IMR-90 (cell line): ENCODE measurements around the gene ETFB. TPM values are rescaled to one million over a fixed set of nuclear protein-coding genes. Genes with fewer than 3 reads are reported as not detected.

ENCODE experiments used
- ATAC-seq: fragments of 200-7000 bp; cut with Tn5 transposase; 2 replicates; pipeline ENCODE4 v1.9.1; 2020; ENCODE audit warnings: low read depth, mild to moderate bottlenecking, moderate library complexity
- BruUV-seq: library from RNA; stranded (reverse); fragments of 400-500 nt; replicated peaks from 2 replicates; lab custom pipeline; 2021; lab: Mats Ljungman, UMichigan
- CTCF ChIA-PET: fragments of 300-600 bp; formaldehyde crosslinking; extraction: SDS; loops from one replicate; lab custom pipeline; 2021; ENCODE audit warnings: antibody characterized with exemption; lab: Yijun Ruan, JAX
- POLR2A ChIA-PET: fragments of 300-600 bp; sonication (Branson Sonifier 250); formaldehyde crosslinking; loops from one replicate; lab custom pipeline; 2022; ENCODE audit warnings: antibody characterized with exemption; ENCODE audit not compliant: unreplicated experiment; lab: Charles Lee
- DNase-seq: peaks from one replicate; pipeline ENCODE4 v3.0.0; 2013
- H2AFZ ChIP-seq: replicated peaks from 2 replicates; pipeline ENCODE3; 2013; ENCODE audit warnings: low read length, mild to moderate bottlenecking; ENCODE audit not compliant: poor library complexity
- H2AK5ac ChIP-seq: 2 replicates; pipeline ENCODE4 v1.6.1; 2013; ENCODE audit warnings: low read depth, low read length, inconsistent platforms
- H2AK9ac ChIP-seq: replicated peaks from 2 replicates; pipeline ENCODE3; 2013; ENCODE audit warnings: mild to moderate bottlenecking, low read depth, low read length, moderate library complexity; ENCODE audit not compliant: poor library complexity
- H2BK120ac ChIP-seq: 2 replicates; pipeline ENCODE4 v1.6.1; 2013; ENCODE audit warnings: low read depth, low read length, inconsistent platforms
- H2BK15ac ChIP-seq: 3 replicates; pipeline ENCODE4 v1.6.1; 2013; ENCODE audit warnings: low read depth, low read length, inconsistent platforms
- H2BK20ac ChIP-seq: 2 replicates; pipeline ENCODE4 v1.6.1; 2013; ENCODE audit warnings: low read depth, mild to moderate bottlenecking, inconsistent platforms, low read length, moderate library complexity
- H2BK5ac ChIP-seq: 2 replicates; pipeline ENCODE4 v1.6.1; 2013; ENCODE audit warnings: mild to moderate bottlenecking, low read depth, low read length, inconsistent platforms; ENCODE audit not compliant: poor library complexity, severe bottlenecking
- H3K14ac ChIP-seq: replicated peaks from 2 replicates; pipeline ENCODE4 v1.6.1; 2013; ENCODE audit warnings: low read depth, low read length, inconsistent platforms
- H3K18ac ChIP-seq: 2 replicates; pipeline ENCODE4 v1.6.1; 2013; ENCODE audit warnings: low read depth, low read length, control low read depth
- H3K23ac ChIP-seq: 2 replicates; pipeline ENCODE4 v1.6.1; 2013; ENCODE audit warnings: low read depth, low read length, inconsistent platforms
- H3K27ac ChIP-seq: 2 replicates; pipeline ENCODE4 v1.5.1; 2013; ENCODE audit warnings: mild to moderate bottlenecking, control low read depth, low read length; ENCODE audit not compliant: insufficient read depth
- H3K27me3 ChIP-seq: 2 replicates; pipeline ENCODE4 v1.6.1; 2013; ENCODE audit warnings: low read length; ENCODE audit not compliant: control insufficient read depth, insufficient read depth
- H3K36me3 ChIP-seq: 2 replicates; pipeline ENCODE4 v1.6.1; 2013; ENCODE audit warnings: low read length, mixed read lengths; ENCODE audit not compliant: control insufficient read depth, insufficient read depth
- H3K4ac ChIP-seq: 2 replicates; pipeline ENCODE4 v1.6.1; 2013; ENCODE audit warnings: low read depth, low read length, inconsistent platforms
- H3K4me1 ChIP-seq: 2 replicates; pipeline ENCODE4 v1.6.1; 2013; ENCODE audit warnings: low read length, mixed read lengths; ENCODE audit not compliant: control insufficient read depth, insufficient read depth
- H3K4me2 ChIP-seq: 2 replicates; pipeline ENCODE4 v1.6.1; 2013; ENCODE audit warnings: low read depth, mild to moderate bottlenecking, control low read depth, low read length, moderate library complexity
- H3K4me3 ChIP-seq: 2 replicates; pipeline ENCODE4 v1.5.1; 2013; ENCODE audit warnings: low read depth, mild to moderate bottlenecking, control low read depth, low read length, moderate library complexity; ENCODE audit not compliant: insufficient read depth
- H3K56ac ChIP-seq: 2 replicates; pipeline ENCODE4 v1.6.1; 2013; ENCODE audit warnings: low read length, inconsistent platforms; ENCODE audit not compliant: insufficient read depth; ENCODE audit errors: extremely low read depth
- H3K79me1 ChIP-seq, 2 experiments: 2 replicates each; pipeline ENCODE4 v1.6.1; 2013; ENCODE audit warnings: low read length in 2 of 2, inconsistent platforms in 1 of 2, low read depth in 1 of 2
- H3K9ac ChIP-seq: 2 replicates; pipeline ENCODE4 v1.6.1; 2013; ENCODE audit warnings: low read depth, low read length, control low read depth
- H3K9me1 ChIP-seq: 2 replicates; pipeline ENCODE4 v1.6.1; 2013; ENCODE audit warnings: low read length, inconsistent platforms; ENCODE audit not compliant: insufficient read depth
- H3K9me3 ChIP-seq: 2 replicates; pipeline ENCODE4 v1.6.1; 2013; ENCODE audit warnings: low read length; ENCODE audit not compliant: control insufficient read depth, insufficient read depth
- H4K20me1 ChIP-seq: 2 replicates; pipeline ENCODE4 v1.6.1; 2013; ENCODE audit warnings: low read length, inconsistent platforms; ENCODE audit not compliant: insufficient read depth
- H4K5ac ChIP-seq: 2 replicates; pipeline ENCODE4 v1.6.1; 2013; ENCODE audit warnings: mild to moderate bottlenecking, low read depth, low read length, control low read depth
- H4K8ac ChIP-seq, 2 experiments: 2 replicates each; pipeline ENCODE4 v1.6.1; 2013; ENCODE audit warnings: low read depth in 2 of 2, low read length in 2 of 2, control low read depth in 1 of 2, inconsistent platforms in 1 of 2
- H4K91ac ChIP-seq: 2 replicates; pipeline ENCODE4 v1.6.1; 2013; ENCODE audit warnings: low read depth, low read length, inconsistent platforms; ENCODE audit not compliant: insufficient read depth
- BHLHE40 ChIP-seq: fragments of 150-350 bp; IDR thresholded peaks from 2 replicates; pipeline ENCODE4 v1.6.1; 2016; ENCODE audit warnings: mild to moderate bottlenecking, low read depth, low read length
- CEBPB ChIP-seq: IDR thresholded peaks from 2 replicates; pipeline ENCODE4 v1.6.1; 2012; ENCODE audit warnings: low read depth, low read length, improper control_type of control experiment
- CHD1 ChIP-seq: IDR thresholded peaks from 2 replicates; pipeline ENCODE4 v1.6.1; 2012; ENCODE audit warnings: low read depth, low read length, improper control_type of control experiment
- CTCF ChIP-seq: conservative IDR thresholded peaks from 2 replicates; pipeline ENCODE4 v1.5.1; 2012; ENCODE audit warnings: mild to moderate bottlenecking, low read depth, low read length, improper control_type of control experiment
- ELK1 ChIP-seq: fragments of 150-350 bp; IDR thresholded peaks from 2 replicates; pipeline ENCODE4 v1.6.1; 2016; ENCODE audit warnings: low read depth, mild to moderate bottlenecking, low read length, moderate library complexity, borderline replicate concordance
- FOS ChIP-seq: fragments of 150-350 bp; IDR thresholded peaks from 2 replicates; pipeline ENCODE4 v1.6.1; 2016; ENCODE audit warnings: low read depth, low read length
- MAFK ChIP-seq: IDR thresholded peaks from 2 replicates; pipeline ENCODE4 v1.6.1; 2012; ENCODE audit warnings: low read depth, low read length, improper control_type of control experiment
- MAZ ChIP-seq: IDR thresholded peaks from 2 replicates; pipeline ENCODE4 v1.6.1; 2012; ENCODE audit warnings: low read depth, mild to moderate bottlenecking, low read length, improper control_type of control experiment, moderate library complexity, borderline replicate concordance
- MXI1 ChIP-seq: IDR thresholded peaks from 2 replicates; pipeline ENCODE4 v1.6.1; 2012; ENCODE audit warnings: low read depth, mild to moderate bottlenecking, low read length, moderate library complexity, borderline replicate concordance
- NFE2L2 ChIP-seq: fragments of 150-350 bp; IDR thresholded peaks from 2 replicates; pipeline ENCODE4 v1.6.1; 2016; ENCODE audit warnings: low read depth, mild to moderate bottlenecking, low read length
- POLR2A ChIP-seq: IDR thresholded peaks from 2 replicates; pipeline ENCODE4 v1.6.1; 2012; ENCODE audit warnings: mild to moderate bottlenecking, low read depth, low read length
- RAD21 ChIP-seq: IDR thresholded peaks from 2 replicates; pipeline ENCODE4 v1.6.1; 2012; ENCODE audit warnings: low read length, improper control_type of control experiment
- RCOR1 ChIP-seq: IDR thresholded peaks from 2 replicates; pipeline ENCODE4 v1.6.1; 2012; ENCODE audit warnings: mild to moderate bottlenecking, low read length, improper control_type of control experiment; ENCODE audit not compliant: insufficient replicate concordance
- RFX5 ChIP-seq: IDR thresholded peaks from 2 replicates; pipeline ENCODE4 v1.8.0; 2012; ENCODE audit warnings: low read depth, mild to moderate bottlenecking, low read length, moderate library complexity
- SMC3 ChIP-seq: fragments of 150-350 bp; IDR thresholded peaks from 2 replicates; pipeline ENCODE4 v1.6.1; 2016; ENCODE audit warnings: low read depth, mild to moderate bottlenecking, antibody characterized with exemption, low read length, moderate library complexity
- USF2 ChIP-seq: fragments of 150-350 bp; IDR thresholded peaks from 2 replicates; pipeline ENCODE4 v1.6.1; 2017; ENCODE audit warnings: mild to moderate bottlenecking, antibody characterized with exemption, low read length, low read depth
- WGBS, 2 experiments: methylation state at CpG; one replicate each; pipeline versions ENCODE4 v1.1.5 to v1.1.7; 2013; ENCODE audit warnings: missing lambda C conversion rate in 2 of 2; ENCODE audit not compliant: insufficient read length in 1 of 2; ENCODE audit errors: extremely low coverage in 2 of 2; 5-methylcytosine and 5-hydroxymethylcytosine counted together
- dilution Hi-C: fragments of 300-500 bp; cut with HindIII; formaldehyde crosslinking; loops from one replicate; pipeline ENCODE4 v1.14.3; 2018; ENCODE audit warnings: low sequenced_read_pairs; ENCODE audit not compliant: unreplicated experiment
- in situ Hi-C: fragments of 300-500 bp; cut with MboI; formaldehyde crosslinking; loops from 3 replicates; pipeline ENCODE4 v1.14.3; 2019; ENCODE audit warnings: low sequenced_read_pairs, inconsistent platforms, mixed read lengths
- intact Hi-C: fragments of 100-400 bp; cut with micrococcal nuclease; formaldehyde crosslinking; loops from 2 replicates; pipeline ENCODE4 v1.10.0; 2022
- polyA plus RNA-seq, 3 experiments: library from polyadenylated mRNA; depleted of rRNA; stranded (reverse); fragments of >200 nt; gene quantifications; 2 replicates each; pipeline ENCODE4 v1.2.3, GENCODE V29; 2012; ENCODE audit warnings: low replicate concordance in 1 of 3
- total RNA-seq: library from RNA; depleted of rRNA; stranded (reverse); fragments of >200 nt; gene quantifications from 2 replicates; pipeline ENCODE4 v1.2.3, GENCODE V29; 2012

ETFB gene
- total and polyA plus RNA-seq, 2 of the 4 experiments (the other 2 are of a cell fraction): 141 to 166 TPM

GRCh38 chr19:51387924-51388389 is 21.8 kb upstream of the ETFB start, which contains the start of gene LIM2:
Gene LIM2 (minus strand): TSS chr19:51387974. CDS start chr19:51387443, 531 bp downstream.
- H4K8ac ChIP-seq: no peak within 1 kb of the TSS
- H2AFZ ChIP-seq: no peak within 1 kb of the TSS
- H3K4me2 ChIP-seq: no peak within 1 kb of the TSS
- no peak within 1 kb of the TSS for H2BK15ac ChIP-seq
- intact Hi-C loops: no loop called here
- BruUV-seq: no TSS peak
- no peak within 1 kb of the TSS for H3K9ac ChIP-seq
- CTCF ChIA-PET: no interaction called here
- H3K27me3 ChIP-seq: peaks cover 2% of the 10 kb centered on the region; the same call in 1 of the 2 replicates
- no peak within 1 kb of the TSS for H3K4ac ChIP-seq
- H3K9me1 ChIP-seq: no peaks in the 10 kb centered on the region
- no peak within 1 kb of the TSS for H3K27ac ChIP-seq
- H3K4me3 ChIP-seq: no peak within 1 kb of the TSS
- no peaks in the 10 kb centered on the region for H4K20me1 ChIP-seq
- no peak within 1 kb of the TSS for H2BK5ac ChIP-seq
- no peak within 1 kb of the TSS for H3K23ac ChIP-seq
- no peak within 1 kb of the TSS for H4K91ac ChIP-seq
- no peak within 1 kb of the TSS for H4K5ac ChIP-seq
- TF ChIP-seq FOS (no peak), MAZ (no peak), RCOR1 (no peak), CTCF (no peak), BHLHE40 (no peak), MAFK (no peak), POLR2A (no peak), CHD1 (no peak), MXI1 (no peak), USF2 (no peak), CEBPB (no peak), ELK1 (no peak), RAD21 (no peak), SMC3 (no peak), RFX5 (no peak), NFE2L2 (no peak)
- H2AK9ac ChIP-seq: no peak within 1 kb of the TSS
- H3K36me3 ChIP-seq: no peaks in the 10 kb centered on the region
- no peak within 1 kb of the TSS for H3K18ac ChIP-seq
- no peaks in the 10 kb centered on the region for H3K9me3 ChIP-seq
- no peak within 1 kb of the TSS for H2AK5ac ChIP-seq
- H2BK120ac ChIP-seq: no peak within 1 kb of the TSS
- no peak for ATAC-seq
- H2BK20ac ChIP-seq: no peak within 1 kb of the TSS
- H3K56ac ChIP-seq: no peak within 1 kb of the TSS
- DNase-seq: no peak
- WGBS, 2 experiments: 73% methylated on average over 5 of the region's 15 CpGs; no CpG with 5 or more reads in 1 of the 2 experiments
- no peaks in the 10 kb centered on the region for H3K79me1 ChIP-seq
- H3K4me1 ChIP-seq: no peaks in the 10 kb centered on the region
- in situ Hi-C loops: no loop called here
- no peak within 1 kb of the TSS for H3K14ac ChIP-seq
- POLR2A ChIA-PET: no interaction called here
- dilution Hi-C loops: no loop called here
